Activated naive CD4-positive, alpha-beta T cell treated with anti-CD3 and anti-CD28 coated beads, Interleukin-2, amount 50 U/mL, for 24 hours (primary cell): Measurements from ENCODE around the gene HNRNPL.
A peak's percentile ranks its signal among the peaks of the same experiment; 100 is the strongest.

Experiments used
- H3K27ac Mint-ChIP-seq: one replicate; pipeline ENCODE4 v1.8.0; 2021; ENCODE audit warnings: mild to moderate bottlenecking, mixed read lengths
- H3K27me3 Mint-ChIP-seq: one replicate; pipeline ENCODE4 v1.8.0; 2021; ENCODE audit warnings: mixed read lengths
- H3K36me3 Mint-ChIP-seq: one replicate; pipeline ENCODE4 v1.8.0; 2021; ENCODE audit warnings: mixed read lengths
- H3K4me1 Mint-ChIP-seq: one replicate; pipeline ENCODE4 v1.8.0; 2021; ENCODE audit warnings: mixed read lengths
- H3K4me3 Mint-ChIP-seq: one replicate; pipeline ENCODE4 v1.8.0; 2021; ENCODE audit warnings: mild to moderate bottlenecking, mixed read lengths
- H3K9me3 Mint-ChIP-seq: one replicate; pipeline ENCODE4 v1.8.0; 2021; ENCODE audit warnings: mixed read lengths

The HNRNPL gene

GRCh38 chr19:38853214-38853613 is 3.4 kb upstream of the HNRNPL start:
- Mint-ChIP-seq H3K36me3 (peaks cover 9% of the 10 kb centered on the region), H3K27ac (peak overlapping the region; percentile 95), H3K27me3 (no peaks in the 10 kb centered on the region), H3K4me1 (peaks cover 44% of the 10 kb centered on the region), H3K9me3 (no peaks in the 10 kb centered on the region), H3K4me3 (peak overlapping the region; percentile 92)

DNA sequence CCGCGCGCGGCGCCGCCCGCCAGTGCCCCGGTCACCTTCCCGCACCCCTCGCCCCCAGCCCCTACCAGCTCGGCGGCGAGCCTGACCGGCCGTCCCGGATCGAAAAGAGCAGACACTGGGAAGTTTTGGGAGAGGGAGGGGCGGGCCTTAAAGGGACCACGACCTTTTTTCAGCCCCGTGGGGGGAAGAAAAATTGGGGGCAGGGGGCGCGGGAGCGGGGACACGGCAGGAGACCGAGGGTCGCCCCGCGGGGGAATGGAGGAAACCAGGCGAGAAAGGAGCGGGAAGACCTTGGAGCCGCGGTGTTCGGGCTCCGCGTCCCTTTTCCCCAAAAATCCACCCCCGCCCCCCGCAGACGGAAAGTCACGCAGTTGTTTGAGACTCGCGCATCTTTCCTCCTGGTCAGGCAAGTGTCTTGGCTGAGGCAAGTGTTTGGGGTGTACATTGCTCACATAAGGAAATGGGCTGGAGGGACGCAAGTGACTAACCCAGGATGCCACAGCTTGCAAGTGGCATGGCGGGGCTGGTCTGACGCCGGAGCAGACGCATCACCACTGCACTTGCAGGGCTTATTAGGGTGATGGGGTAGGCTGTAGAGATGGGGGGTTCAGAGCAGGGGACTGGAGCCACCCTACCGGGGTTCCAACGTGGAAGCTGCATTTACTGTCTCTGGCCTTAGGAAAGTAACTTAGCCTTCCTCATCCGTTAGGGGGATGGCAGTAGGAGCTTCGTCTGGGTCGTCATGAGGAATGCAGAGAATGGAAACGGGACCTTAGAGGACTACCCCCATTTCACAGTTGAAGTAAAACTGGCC is 2.7 kb upstream of the HNRNPL start:
- Mint-ChIP-seq H3K9me3 (no peaks in the 10 kb centered on the region), H3K36me3 (peaks cover 13% of the 10 kb centered on the region), H3K27ac (peak overlapping the region; percentile 95), H3K4me3 (peak overlapping the region; percentile 92), H3K27me3 (no peaks in the 10 kb centered on the region), H3K4me1 (peaks cover 46% of the 10 kb centered on the region)

- Mint-ChIP-seq H3K4me1 (peaks cover 44% of the 10 kb centered on the region), H3K36me3 (peaks cover 15% of the 10 kb centered on the region), H3K27me3 (no peaks in the 10 kb centered on the region), H3K9me3 (no peaks in the 10 kb centered on the region), H3K4me3 (peak overlapping the region; percentile 96), H3K27ac (peak overlapping the region; percentile 98)
Measured at GRCh38 chr19:38851622-38852230, 1.9 kb upstream of the HNRNPL start.

DNA sequence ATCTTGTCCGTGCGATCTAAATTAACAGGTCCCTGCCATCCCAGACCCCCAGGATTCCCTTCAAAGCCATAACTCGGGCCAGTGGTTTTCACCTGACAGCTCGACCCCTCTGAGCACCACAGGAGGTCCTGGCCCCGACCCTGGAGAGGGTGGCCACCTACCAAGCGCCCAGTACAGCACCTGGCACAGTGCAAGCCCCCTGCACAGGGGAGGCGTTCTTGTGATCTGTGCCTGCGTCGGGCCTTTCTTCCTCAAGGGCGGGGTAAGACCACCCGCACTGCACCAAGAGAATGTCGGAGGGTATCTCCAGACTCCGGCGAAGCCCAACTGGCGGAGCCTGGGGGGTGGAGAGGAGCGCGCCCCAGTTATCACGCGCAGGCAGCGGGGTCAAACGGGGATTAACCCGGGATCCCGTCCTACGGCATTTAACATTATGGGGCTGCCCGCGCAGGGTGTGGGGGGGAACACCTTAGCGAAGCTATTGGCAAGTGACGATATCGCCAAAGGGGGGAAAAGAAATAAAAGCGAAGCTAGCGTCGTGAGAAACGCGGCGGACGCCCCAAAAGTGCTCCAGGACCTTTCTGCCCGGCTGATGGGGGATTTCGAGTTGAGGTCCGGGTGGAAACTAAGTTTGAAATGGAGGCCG is 1.3 kb upstream of the HNRNPL start:
- Mint-ChIP-seq H3K4me1 (peaks cover 44% of the 10 kb centered on the region), H3K27me3 (no peaks in the 10 kb centered on the region), H3K4me3 (peak overlapping the region; percentile 96), H3K9me3 (no peaks in the 10 kb centered on the region), H3K27ac (peak overlapping the region; percentile 98), H3K36me3 (peaks cover 15% of the 10 kb centered on the region)

GRCh38 chr19:38850436-38850975 is 720 bp upstream of the HNRNPL start:
- Mint-ChIP-seq H3K4me1 (peaks cover 50% of the 10 kb centered on the region), H3K9me3 (no peaks in the 10 kb centered on the region), H3K4me3 (peak overlapping the region; percentile 96), H3K27me3 (no peaks in the 10 kb centered on the region), H3K36me3 (peaks cover 19% of the 10 kb centered on the region), H3K27ac (peak overlapping the region; percentile 98)

GRCh38 chr19:38849147-38849859 is 483 bp downstream of the HNRNPL start:
- H3K27ac Mint-ChIP-seq = peak overlapping the region; percentile 98
- peak overlapping the region; percentile 96 for H3K4me3 Mint-ChIP-seq
- H3K9me3 Mint-ChIP-seq = no peaks in the 10 kb centered on the region
- H3K27me3 Mint-ChIP-seq = no peaks in the 10 kb centered on the region
- H3K36me3 Mint-ChIP-seq = peaks cover 25% of the 10 kb centered on the region
- H3K4me1 Mint-ChIP-seq = peaks cover 59% of the 10 kb centered on the region

GRCh38 chr19:38848299-38849146 is 1.3 kb downstream of the HNRNPL start:
- H3K4me1 Mint-ChIP-seq = peaks cover 64% of the 10 kb centered on the region
- no peaks in the 10 kb centered on the region for H3K27me3 Mint-ChIP-seq
- peak overlapping the region; percentile 96 for H3K4me3 Mint-ChIP-seq
- H3K27ac Mint-ChIP-seq = peak overlapping the region; percentile 98
- peaks cover 31% of the 10 kb centered on the region for H3K36me3 Mint-ChIP-seq
- H3K9me3 Mint-ChIP-seq = no peaks in the 10 kb centered on the region

DNA sequence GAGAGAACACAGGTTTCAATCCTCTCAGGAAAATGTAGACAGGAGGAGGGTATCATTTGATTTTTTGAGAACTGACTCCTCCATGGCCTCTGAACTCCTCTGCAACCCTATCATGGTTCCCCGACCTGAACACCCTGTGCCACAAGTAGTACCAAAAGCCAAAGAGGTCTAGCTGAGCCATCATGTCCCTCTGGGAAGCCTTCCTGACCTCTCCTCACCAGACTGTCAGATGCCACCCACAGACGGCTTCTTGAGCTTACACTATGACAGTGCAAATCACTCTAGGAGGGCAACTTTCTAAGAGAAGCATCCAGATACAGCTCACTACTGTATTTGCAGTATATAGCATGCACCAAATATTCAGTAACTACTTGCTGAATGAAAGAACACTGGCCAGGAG is 3.7 kb downstream of the HNRNPL start:
- Mint-ChIP-seq H3K27me3 (no peaks in the 10 kb centered on the region), H3K27ac (peak overlapping the region; percentile 92), H3K4me3 (peak overlapping the region; percentile 47), H3K9me3 (no peaks in the 10 kb centered on the region), H3K36me3 (peaks cover 47% of the 10 kb centered on the region), H3K4me1 (peaks cover 76% of the 10 kb centered on the region)

- Mint-ChIP-seq H3K36me3 (peaks cover 50% of the 10 kb centered on the region), H3K9me3 (no peaks in the 10 kb centered on the region), H3K27ac (peak overlapping the region; percentile 92), H3K4me3 (peak overlapping the region; percentile 80), H3K4me1 (peaks cover 81% of the 10 kb centered on the region), H3K27me3 (no peaks in the 10 kb centered on the region)
Measured at GRCh38 chr19:38845374-38846024, 4.3 kb downstream of the HNRNPL start.

DNA sequence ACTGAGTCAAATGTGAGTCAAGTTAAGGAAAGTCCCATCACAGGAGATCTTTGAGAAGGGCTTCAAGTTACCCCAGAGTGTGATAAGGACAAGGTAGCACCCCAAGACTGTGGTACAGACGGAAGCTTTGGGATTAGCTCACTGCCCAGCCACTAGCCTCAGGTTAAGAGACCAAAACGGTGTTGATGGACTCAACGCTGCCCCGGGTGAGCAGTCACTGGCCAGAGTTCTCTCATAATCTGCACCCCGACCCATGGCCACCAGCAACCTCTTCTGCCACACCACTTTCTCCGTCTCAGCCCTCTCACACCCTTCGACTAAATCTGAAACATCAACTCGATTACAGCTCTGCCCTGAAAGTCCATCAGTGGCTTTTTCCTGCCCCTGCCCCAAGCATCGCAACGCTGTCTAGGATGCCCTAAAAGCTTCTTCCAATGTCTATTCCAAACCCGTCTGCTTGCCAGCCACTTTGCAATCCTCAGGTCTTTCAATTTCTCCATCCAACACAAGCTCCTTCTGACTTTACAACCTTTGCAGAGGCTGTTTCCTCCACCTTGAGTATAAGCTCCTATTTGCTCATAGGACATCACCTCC is 5.6 kb downstream of the HNRNPL start:
- peaks cover 91% of the 10 kb centered on the region for H3K4me1 Mint-ChIP-seq
- peak overlapping the region; percentile 80 for H3K4me3 Mint-ChIP-seq
- H3K27me3 Mint-ChIP-seq = no peaks in the 10 kb centered on the region
- H3K36me3 Mint-ChIP-seq = peaks cover 56% of the 10 kb centered on the region
- H3K9me3 Mint-ChIP-seq = no peaks in the 10 kb centered on the region
- H3K27ac Mint-ChIP-seq = peak overlapping the region; percentile 87

DNA sequence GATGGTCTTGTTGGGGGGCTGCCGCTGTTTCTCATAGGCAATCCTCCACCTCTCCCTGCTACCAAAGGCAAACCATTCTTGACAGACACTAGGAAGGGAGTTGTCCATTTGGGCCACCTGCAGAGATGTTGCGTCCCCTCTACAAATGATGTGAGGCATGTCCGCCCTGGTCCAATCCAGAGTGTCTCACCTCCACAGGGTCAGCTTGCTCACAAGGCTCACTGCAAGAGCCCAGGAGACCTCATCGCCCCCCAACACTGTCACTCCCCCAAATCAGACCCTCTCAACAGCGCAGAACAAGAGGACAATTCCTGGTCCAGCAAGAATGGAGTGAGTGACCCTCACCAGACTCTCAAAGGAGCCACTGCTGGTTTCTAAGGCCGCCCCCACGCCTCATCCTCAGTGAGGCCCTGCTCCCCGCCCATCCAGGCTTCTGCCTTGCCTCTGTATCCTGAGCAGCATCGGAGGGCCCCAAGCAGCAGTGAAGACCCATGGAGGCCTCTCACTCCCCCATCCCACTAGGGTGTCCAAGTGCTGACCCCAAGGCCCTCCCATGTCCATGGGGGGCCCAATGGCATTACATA is 6.5 kb downstream of the HNRNPL start:
- H3K9me3 Mint-ChIP-seq = no peaks in the 10 kb centered on the region
- H3K36me3 Mint-ChIP-seq = peaks cover 49% of the 10 kb centered on the region
- H3K4me1 Mint-ChIP-seq = peaks cover 92% of the 10 kb centered on the region
- H3K27ac Mint-ChIP-seq = peak overlapping the region; percentile 72
- H3K27me3 Mint-ChIP-seq = no peaks in the 10 kb centered on the region
- H3K4me3 Mint-ChIP-seq = peak overlapping the region; percentile 80

DNA sequence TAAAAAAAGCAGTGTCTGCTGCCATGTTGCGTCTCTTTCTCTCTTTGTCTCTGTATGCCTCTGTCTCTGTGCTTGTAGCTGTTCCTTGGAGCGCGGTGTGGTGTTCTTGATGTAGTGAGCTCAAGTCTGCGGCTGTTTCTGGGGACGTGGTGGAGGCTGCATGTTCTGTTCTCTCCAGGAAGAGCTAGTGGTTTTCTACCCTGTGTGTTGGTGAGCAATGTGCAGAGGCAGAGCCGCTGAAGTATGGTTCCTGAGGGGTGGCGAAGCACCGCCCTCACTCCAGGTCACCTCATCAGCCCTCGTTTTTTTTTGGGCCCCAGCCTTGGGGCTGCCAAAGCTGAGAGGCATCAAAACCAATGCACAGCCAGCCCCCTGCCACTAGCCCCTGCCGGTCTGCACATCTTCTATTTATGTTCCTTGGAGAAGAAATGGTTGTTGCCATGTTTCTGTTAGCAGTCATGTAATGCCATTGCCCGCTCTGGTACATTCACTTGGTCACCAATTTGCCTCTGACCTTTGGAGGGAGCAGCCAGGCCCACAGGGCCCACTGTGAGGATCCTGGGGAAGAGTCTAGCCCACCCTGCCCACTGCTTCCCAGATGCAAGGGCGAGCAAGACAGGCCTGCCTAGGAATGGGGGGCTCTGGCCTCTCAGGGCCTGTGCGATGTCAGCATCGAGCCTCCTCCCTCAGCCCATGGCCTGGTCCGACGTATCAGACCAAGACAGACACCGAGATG is 7.2 kb downstream of the HNRNPL start:
- Mint-ChIP-seq H3K27ac (peak overlapping the region; percentile 90), H3K36me3 (peaks cover 45% of the 10 kb centered on the region), H3K4me3 (peak overlapping the region; percentile 80), H3K9me3 (no peaks in the 10 kb centered on the region), H3K27me3 (no peaks in the 10 kb centered on the region), H3K4me1 (peaks cover 86% of the 10 kb centered on the region)

GRCh38 chr19:38841787-38842438 is 7.9 kb downstream of the HNRNPL start:
- Mint-ChIP-seq H3K36me3 (peaks cover 45% of the 10 kb centered on the region), H3K9me3 (no peaks in the 10 kb centered on the region), H3K27ac (peak overlapping the region; percentile 90), H3K4me1 (peaks cover 82% of the 10 kb centered on the region), H3K27me3 (no peaks in the 10 kb centered on the region), H3K4me3 (peak overlapping the region; percentile 80)
